HFF-Myc (cell line): ENCODE results near the gene BID.

Experiments
- DNase-seq: peaks from one replicate; pipeline ENCODE4 v3.0.0-alpha.2; 2011; ENCODE audit warnings: low read depth; ENCODE audit errors: extremely low read depth
- H3K4me3 ChIP-seq: replicated peaks from 2 replicates; pipeline ENCODE4 v1.5.1; 2011; ENCODE audit warnings: low read depth, mild to moderate bottlenecking, control low read depth, low read length
- CTCF ChIP-seq: IDR thresholded peaks from 2 replicates; pipeline ENCODE4 v1.5.1; 2012; ENCODE audit warnings: mild to moderate bottlenecking, low read depth, low read length, control low read depth; ENCODE audit errors: missing control alignments

Gene BID

DNA sequence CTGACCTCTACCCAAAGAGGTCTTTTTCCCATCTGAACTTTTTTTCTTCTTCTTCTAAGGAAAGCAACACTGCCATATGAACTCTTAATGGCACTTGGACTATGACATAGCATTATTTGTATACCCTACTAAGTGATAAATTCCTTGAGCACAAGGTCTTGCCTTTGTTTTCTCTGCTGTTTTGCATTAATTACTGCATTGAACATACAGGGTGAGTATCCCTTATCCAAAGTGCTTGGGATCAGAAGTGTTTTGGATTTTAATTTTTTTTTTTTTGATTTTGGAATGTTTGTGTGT is 48.8 kb downstream of the BID start:
- no peak for DNase-seq
- TF ChIP-seq CTCF: no peak
- H3K4me3 ChIP-seq: no peak overlapping the region

DNA sequence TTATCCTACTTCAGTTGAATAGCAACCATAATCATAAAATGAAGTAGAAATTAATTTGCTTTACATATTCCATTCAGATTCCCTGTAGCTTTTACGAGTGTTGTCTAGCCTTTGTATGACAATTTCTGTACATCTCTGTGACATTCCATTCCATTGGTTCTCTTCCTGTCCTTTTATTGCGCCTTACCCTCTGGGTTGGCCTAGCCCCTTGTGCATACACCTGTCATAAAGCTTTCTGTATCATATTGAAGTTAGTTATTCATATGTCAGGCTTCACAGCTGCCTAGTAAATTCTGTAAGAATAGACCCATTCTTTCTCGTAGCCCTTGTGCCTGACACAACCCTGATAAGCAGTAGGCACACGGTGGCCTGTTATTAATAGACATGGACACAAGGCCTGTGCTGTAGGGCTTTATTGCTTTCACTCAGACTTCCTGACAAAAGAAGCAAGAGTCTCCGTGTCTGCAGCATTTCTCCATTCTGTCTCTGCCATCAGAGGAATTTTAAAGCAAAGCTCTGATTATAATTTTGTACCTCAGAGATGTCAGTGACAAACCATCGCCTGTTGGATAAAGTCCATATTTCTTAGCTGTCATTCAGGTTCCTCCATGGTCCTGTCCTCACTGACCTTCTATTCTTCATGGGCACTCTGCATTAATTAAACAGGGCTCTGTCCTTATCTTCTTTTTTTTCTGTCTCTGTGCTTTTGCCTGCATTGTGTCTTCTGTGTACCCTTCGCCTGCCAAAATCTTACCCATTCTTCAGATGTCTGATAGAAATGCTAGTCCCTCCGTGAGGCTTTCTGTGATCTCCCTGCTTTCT is 49.4 kb downstream of the BID start:
- DNase-seq: no peak

GRCh38 chr22:17724241-17724640 is 50.0 kb downstream of the BID start:
- no peak for TF ChIP-seq CTCF
- DNase-seq: no peak
- no peak overlapping the region for H3K4me3 ChIP-seq

More for the DNA sequence above, 49.4 kb downstream of the BID start:
- H3K4me3 ChIP-seq: no peak overlapping the region
- TF ChIP-seq CTCF: no peak

DNA sequence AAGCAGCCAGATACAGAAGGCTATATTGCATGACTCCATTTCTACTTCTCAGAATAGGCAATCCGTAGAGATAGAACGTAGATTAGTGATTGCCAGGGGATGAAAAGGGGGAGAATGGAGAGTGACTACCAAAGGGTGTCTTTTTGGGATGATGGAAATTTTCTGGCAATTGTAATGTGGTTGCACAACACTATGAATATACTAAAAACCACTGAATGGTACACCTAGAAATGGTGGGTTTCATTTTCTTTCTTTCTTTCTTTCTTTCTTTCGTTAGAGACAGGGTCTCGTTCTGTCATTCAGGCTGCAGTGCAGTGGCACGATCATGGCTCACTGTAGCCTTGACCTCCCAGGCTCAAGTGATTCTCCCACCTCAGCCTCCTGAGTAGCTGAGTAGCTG is 54.4 kb downstream of the BID start:
- TF ChIP-seq CTCF: no peak
- no peak overlapping the region for H3K4me3 ChIP-seq
- no peak for DNase-seq

GRCh38 chr22:17717708-17718107 is 56.6 kb downstream of the BID start:
- no peak overlapping the region for H3K4me3 ChIP-seq
- no peak for DNase-seq
- no peak for TF ChIP-seq CTCF

GRCh38 chr22:17716529-17716928 is 57.7 kb downstream of the BID start:
- no peak for TF ChIP-seq CTCF
- H3K4me3 ChIP-seq: no peak overlapping the region
- no peak for DNase-seq

DNA sequence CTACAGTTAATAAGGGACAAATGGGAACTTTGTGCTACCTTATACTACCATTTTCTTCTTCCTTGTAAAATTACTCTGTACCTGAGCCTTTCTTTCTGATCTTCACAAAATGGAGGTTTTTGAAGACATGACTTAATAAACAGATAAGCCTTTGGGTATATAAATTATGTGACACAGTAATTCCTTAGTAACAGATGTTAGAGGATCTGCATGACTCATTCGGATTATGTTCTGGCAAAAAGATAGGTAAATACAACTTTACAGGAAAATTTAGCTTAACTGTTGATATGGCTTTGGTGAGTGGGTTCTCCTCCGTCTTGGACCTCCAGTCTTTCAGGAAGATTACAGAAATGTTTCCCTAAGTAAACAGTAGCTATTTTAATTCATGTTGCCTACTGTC is 61.8 kb downstream of the BID start:
- TF ChIP-seq CTCF: no peak
- no peak for DNase-seq
- H3K4me3 ChIP-seq: no peak overlapping the region
